Measurements from ENCODE around the gene SRCIN1.
A peak's percentile ranks its signal among the peaks of the same experiment; 100 is the strongest.
"Not testable (repeated sequence)": the region's sequence is repeated elsewhere in the genome, so short reads cannot be mapped to it uniquely, and the experiment has no call there.

The SRCIN1 gene

DNA sequence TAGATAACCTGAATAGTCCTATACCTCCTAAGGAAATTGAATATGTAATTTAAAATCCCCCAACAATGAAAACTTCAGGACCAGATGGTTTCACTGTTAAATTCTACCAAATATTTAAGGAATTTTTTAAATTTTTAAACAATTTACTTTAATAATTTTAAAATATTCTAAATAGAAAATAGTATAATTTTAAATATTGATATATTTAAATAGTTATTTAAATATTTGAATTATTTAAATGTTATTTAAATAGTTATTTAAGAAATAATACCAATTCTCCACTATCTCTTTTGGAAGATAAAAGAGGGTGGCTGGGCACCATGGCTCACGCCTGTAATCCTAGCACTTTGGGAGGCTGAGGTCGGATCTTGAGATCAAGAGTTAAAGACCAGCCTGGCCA lies 104.0 kb downstream of the SRCIN1 start:
- not testable (repeated sequence) for DNase-seq

DNA sequence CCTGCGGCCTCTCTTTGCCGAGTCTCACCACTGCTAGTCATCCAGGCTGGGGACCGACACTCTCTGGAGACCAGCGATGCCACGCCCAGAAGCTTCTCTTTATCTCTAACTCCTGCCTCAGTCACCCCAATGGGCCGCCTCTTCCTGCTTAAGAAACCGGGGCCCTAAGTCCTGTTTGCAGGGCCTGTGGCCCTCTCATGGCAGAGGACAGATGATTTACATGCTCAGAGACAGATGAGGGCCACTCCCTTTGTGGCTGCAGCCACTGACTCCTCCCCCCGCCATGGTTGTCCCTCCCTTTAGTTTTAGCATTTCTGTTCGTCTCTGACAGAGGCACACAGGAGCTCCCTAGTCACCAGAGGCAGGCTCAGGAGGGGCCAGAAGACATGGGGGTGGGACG lies 106.5 kb downstream of the SRCIN1 start:
- DNase-seq, result not testable (repeated sequence)

DNA sequence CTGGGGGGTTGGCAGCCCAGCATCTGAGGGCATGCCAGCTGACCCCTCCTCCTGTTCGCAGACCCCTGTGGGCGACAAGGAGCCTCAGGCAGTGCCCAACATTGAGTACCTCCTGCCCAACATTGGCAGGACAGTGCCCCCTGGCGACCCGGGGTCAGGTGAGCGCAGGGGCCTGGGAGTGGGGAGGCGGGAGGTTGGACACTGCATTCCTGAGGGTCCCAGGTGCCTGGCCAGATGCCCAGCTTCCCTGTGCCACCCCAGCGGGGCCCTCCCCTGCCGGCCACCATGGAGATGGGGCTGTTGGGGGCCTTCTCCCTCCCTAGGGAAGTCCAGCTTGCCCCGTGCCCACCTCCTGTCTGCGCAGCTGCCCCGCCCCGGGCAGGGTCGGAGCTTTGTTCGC lies 107.4 kb downstream of the SRCIN1 start:
- no peak for DNase-seq

DNA sequence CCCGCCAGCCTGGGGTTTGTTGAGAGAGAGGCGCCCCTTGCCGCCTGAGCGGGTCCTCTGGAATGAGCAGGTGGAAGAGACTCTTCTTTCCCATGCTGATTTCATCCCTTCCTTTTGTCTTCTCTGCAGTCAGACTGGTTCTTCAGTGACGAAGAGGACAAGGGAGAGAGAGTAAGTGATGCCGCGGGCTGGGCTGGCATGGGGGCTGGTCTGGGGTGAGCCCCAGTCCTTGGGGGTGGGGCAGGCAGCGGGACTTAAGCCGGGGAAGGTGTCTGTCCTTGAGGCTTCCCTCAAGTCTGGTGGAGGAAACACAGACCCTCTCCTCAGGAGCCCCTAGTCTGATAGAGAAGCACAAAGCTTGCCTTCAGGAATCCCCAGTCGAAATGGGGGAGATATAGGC lies 108.1 kb downstream of the SRCIN1 start:
- DNase-seq, result not testable (repeated sequence)

DNA sequence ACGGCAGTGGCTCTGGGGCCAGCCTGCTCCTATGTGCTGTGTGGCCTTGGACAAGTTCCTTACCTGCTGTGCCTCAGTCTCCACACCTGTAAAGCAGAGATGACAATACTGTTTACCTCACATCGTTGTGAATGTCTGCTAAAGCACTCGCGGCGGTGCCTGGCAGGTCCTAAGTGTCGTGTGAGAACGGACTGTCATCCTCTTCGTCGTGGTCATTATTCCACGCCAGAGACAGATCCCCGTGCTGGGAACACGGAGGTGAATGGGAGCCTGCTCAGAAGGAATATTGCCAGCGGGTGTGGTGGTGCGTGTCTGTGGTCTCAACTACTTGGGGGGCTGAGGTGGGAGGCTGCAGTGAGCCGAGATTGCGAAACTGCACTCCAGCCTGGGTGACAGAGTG lies 111.6 kb downstream of the SRCIN1 start:
- DNase-seq, result not testable (repeated sequence)

DNA sequence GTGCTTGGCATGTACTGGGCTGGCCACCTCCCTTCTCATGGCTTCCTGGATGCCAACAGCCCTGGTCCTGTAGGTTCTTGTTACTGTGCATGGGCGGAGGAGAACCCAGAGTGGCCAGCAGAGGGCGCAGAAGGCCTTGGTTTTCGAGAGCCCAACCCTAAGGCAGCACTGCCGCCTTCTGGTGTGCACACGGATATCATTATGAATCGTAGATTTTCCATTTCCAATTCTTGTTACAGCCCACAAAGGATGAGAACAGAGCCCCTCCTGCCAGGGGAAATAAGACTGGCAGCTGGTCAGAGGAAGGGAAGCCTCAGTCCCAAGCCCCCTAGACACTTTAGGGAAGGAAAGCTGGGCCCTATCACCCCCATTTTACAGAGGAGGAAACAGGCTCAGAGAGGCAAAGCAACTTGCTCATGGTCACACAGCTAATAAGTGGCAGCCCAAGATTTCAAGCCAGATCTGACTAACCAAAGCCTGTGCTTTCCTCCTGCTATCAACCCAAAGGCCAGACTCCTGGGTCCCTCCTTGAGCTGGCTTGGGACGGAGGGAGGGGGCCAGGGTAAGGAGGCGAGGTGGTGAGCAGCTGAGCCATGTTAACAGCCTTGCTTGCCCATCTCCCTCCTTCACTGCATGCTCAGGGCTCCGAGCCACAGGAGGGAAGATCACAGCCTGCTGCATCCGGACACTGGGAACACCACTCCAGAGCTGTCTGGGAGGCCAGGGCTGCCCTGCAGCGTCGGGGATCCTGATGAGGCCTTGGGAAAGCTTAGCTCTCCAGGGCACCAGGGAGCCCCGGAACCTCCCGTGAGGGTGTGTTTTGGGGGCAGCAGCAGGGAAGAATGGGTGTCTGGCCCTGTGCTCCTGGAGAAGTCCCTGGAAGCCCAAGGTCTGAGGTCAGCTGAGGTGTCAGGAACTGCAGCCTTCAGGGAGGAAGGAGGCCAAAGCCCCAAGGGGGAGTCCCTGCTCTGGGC lies 113.4 kb downstream of the SRCIN1 start:
- DNase-seq, result peak; percentile 84

DNA sequence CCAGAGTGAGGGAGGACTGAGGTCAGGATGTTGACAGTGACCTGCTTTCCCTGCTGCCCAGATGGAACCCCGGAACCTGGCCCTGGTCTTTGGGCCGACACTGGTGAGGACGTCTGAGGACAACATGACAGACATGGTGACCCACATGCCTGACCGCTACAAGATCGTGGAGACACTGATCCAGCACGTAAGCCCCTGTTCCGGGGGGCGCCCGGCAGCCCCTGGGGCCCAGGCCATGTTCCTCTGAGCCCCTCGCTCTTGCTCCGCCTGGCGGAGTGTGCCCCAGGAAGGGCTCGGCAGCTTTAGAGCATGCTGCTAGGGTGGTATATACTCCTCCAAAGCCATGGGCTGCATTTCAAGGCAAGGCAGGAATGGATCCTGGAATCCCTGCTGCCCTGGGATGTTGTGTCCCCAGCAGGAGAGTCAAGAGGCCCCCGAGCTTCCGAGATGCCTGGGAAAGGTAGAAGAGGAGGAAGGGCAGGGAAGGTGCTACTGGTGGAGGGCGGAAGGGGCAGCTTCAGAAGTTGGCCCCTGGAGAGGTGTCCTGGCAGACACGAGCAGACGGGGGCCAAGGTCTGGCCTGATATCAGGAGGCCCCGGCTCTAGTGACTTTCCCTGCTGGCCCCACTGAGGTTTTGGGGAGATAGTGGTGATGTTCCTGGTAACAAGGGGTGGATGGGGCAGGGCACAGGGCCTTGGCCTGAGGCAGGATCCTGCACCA lies 114.2 kb downstream of the SRCIN1 start:
- DNase-seq, result not testable (repeated sequence)

DNA sequence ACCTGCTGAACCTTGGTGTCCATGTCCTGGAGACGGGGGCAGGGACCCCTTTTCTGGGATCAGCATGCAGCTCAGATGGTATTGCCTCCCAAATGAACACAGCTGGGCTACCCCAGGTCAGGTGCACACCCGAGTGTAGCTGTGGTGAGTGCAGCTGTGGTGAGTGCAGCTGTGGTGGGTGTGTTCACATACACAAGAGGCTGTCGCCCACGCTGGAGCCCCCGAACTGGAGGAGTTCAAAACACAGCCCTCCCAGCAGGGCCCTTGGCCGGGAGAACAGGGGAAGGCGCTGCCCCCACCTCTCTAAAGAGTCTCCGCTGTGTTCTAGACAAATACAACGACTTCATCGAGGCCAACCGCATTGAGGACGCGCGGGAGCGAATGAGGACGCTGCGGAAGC lies 116.0 kb downstream of the SRCIN1 start:
- not testable (repeated sequence) for DNase-seq

DNA sequence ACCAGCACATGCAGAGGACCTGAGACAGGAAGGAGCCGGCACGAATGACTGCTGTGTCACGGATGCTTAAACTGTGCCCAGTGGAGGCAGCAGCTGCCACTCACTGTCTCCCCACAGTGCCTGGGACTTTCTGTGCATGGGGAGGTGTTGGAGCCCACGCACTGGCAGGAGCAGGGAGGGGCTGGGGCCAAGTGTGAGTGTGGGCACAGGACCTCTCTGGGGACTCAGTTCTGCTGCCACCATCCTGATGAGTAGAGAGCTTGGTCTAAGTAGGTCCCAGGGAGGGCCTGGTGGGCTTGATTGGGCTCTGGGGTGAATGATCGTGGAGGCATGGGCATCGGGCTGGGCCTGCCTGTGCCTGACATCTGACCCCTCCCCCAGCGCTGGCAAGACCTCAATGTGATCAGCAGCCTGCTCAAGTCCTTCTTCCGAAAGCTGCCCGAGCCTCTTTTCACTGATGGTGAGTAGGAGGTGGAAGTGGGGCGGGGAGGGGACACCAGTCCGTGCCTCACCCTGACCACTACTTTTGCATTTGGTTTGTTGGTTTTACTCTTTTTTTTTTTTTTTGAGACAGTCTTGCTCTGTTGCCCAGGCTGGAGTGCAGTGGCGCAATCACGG lies 120.0 kb downstream of the SRCIN1 start:
- not testable (repeated sequence) for DNase-seq

DNA sequence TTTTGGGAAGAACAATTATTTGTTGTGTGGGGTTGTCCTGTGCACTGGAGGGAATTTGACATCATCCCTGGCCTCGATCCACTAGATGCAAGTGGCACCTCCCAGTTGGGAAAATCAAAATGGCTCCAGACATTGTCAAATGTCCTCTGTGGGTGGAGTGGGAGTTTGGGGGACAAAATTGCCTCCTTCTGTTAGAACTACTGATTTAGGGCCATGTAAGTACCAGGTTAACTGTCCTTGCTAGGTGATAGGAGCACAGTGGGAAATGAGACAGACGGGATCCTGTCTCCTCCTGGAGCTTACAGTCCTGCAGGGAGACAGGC lies 120.6 kb downstream of the SRCIN1 start:
- no peak for DNase-seq

DNA sequence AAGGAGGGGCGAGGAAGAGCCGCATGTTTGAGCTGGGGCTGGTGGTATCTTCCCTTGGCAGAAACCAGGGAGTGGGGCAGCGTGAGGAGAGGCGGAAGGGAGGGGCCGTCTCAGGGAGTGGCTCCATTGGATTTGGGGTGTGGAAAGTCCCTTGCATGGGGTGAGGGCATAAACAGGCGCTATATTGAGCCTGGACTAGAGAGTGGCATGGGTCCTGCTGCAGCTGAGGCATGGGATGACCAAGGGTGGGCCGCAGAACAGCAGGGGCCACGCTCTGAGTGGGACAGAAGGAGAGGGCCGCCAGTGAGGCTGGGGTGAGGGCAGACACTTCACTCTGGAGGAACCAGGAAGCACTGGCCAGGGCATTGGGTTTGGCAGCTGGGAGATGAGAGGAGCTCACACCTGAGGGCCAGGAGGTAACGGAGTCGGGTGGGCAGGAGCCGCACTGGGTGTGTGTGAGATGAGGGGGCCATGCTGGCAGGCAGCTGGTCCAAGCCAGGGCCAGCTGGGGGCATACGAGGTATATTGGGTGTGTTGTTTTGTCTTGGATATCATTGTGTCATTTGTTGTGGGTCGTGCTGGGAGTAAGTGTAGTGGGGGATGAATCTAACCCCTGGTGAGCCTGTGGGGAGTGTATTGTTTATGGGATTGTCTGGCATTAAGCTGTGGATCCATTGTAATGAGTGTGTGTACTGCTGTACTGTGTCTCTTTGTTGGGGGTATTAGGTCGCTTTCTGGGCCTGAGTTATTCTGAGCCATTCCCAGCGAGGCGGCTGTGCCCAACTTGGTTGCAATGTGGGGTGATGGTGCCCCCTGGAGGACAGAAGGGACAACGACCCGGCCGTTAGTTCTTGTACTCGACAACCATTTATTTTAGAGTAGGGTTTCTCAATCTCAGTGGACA lies 121.3 kb downstream of the SRCIN1 start:
- peak; percentile 64 for DNase-seq

DNA sequence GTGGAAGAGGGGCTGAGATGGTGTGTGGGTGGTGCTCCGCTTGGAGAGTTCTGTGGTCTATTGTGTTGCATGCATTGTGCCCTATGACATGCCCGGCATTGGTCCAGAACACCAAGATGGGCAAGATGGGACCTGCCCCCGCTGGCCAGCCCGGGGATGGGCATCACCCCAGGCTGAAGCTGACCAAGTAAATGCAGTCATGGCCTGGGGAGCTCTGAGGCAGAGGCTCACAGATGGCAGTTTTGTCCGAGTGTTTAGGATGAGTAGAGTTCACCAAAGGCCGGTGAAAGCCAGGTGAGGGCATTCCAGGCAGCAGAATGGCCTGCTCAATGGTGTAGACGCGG lies 123.1 kb downstream of the SRCIN1 start:
- not testable (repeated sequence) for DNase-seq

DNA sequence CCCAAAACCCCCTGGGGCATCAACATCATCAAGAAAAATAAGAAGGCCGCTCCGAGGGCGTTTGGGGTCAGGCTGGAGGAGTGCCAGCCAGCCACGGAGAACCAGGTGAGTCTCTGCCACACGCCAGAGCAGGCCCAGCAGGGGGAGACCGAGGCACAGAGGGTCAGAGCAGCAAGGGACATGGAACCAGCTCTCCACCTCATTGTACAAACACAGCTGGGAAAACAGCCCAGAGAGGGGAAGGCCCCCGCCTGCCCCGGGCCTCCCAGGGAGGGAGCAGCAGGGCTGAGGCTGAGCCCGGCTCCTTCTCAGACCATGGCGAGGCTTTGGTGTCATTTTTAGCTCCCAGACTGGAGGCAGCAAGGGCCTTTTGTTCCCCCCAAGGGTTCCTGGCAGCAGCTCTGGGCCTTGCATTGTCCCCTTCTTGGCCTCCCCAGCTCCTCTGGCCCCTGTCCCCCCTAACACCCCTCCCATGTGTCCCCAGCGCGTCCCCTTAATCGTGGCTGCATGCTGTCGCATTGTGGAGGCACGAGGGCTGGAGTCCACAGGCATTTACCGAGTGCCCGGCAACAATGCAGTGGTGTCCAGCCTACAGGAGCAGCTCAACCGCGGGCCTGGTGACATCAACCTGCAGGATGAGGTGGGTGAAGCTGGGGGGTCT lies 123.6 kb downstream of the SRCIN1 start:
- peak; percentile 39 for DNase-seq
